SH-SY5Y (cell line): ENCODE measurements around the gene C1D.

Source experiments
- GATA2 ChIP-seq: IDR thresholded peaks from 2 replicates; pipeline ENCODE4 v1.6.1; 2011; ENCODE audit warnings: mild to moderate bottlenecking, low read depth, low read length
- GATA3 ChIP-seq: IDR thresholded peaks from 2 replicates; pipeline ENCODE4 v1.6.1; 2011; ENCODE audit warnings: low read depth, mild to moderate bottlenecking, low read length, moderate library complexity

GRCh38 chr2:68031542-68032160 is 31.2 kb downstream of the C1D start:
- TF ChIP-seq GATA2: no peak
- TF ChIP-seq GATA3: no peak
